BE2C (cell line): ENCODE data around the gene ADGRF4.

ENCODE experiments used
- DNase-seq: peaks from one replicate; pipeline ENCODE4 v3.0.0-alpha.2; 2020
- H3K27me3 ChIP-seq: fragments of 250-450 bp; sonication (Bioruptor Pico); 2 replicates; pipeline ENCODE4 v1.5.1; 2020; ENCODE audit warnings: mild to moderate bottlenecking
- H3K36me3 ChIP-seq: fragments of 250-450 bp; sonication (Bioruptor Pico); 2 replicates; pipeline ENCODE4 v1.5.1; 2020; ENCODE audit warnings: mild to moderate bottlenecking
- H3K4me1 ChIP-seq: fragments of 250-450 bp; sonication (Bioruptor Pico); 2 replicates; pipeline ENCODE4 v1.5.1; 2020
- H3K4me3 ChIP-seq: 2 replicates; pipeline ENCODE4 v1.5.1; 2011; ENCODE audit warnings: low read depth, low read length
- H3K9me3 ChIP-seq: fragments of 250-450 bp; sonication (Bioruptor Pico); 2 replicates; pipeline ENCODE4 v1.5.1; 2020
- CTCF ChIP-seq: IDR thresholded peaks from 2 replicates; pipeline ENCODE4 v1.5.1; 2012; ENCODE audit warnings: mild to moderate bottlenecking, low read depth, low read length

Gene ADGRF4

GRCh38 chr6:47729457-47729856 lies 31.1 kb downstream of the ADGRF4 start:
- no peak for TF ChIP-seq CTCF
- Histone ChIP-seq H3K36me3 (no peaks in the 10 kb centered on the region), H3K27me3 (no peaks in the 10 kb centered on the region), H3K4me3 (no peak overlapping the region), H3K9me3 (no peaks in the 10 kb centered on the region), H3K4me1 (no peaks in the 10 kb centered on the region)
- DNase-seq, result no peak

GRCh38 chr6:47733879-47734558 lies 35.6 kb downstream of the ADGRF4 start:
- H3K4me3 ChIP-seq, result no peak overlapping the region
- DNase-seq, result no peak
- no peak for TF ChIP-seq CTCF
- H3K9me3 ChIP-seq, result no peaks in the 10 kb centered on the region
- no peaks in the 10 kb centered on the region for H3K4me1 ChIP-seq
- no peaks in the 10 kb centered on the region for H3K27me3 ChIP-seq
- no peaks in the 10 kb centered on the region for H3K36me3 ChIP-seq

GRCh38 chr6:47734831-47735481 lies 36.6 kb downstream of the ADGRF4 start:
- Histone ChIP-seq H3K4me3 (no peak overlapping the region), H3K4me1 (no peaks in the 10 kb centered on the region)
- DNase-seq, result no peak

GRCh38 chr6:47736083-47736700 lies 37.8 kb downstream of the ADGRF4 start:
- no peak for DNase-seq
- no peaks in the 10 kb centered on the region for H3K4me1 ChIP-seq
- H3K9me3 ChIP-seq, result no peaks in the 10 kb centered on the region
- no peaks in the 10 kb centered on the region for H3K27me3 ChIP-seq
- TF ChIP-seq CTCF, result no peak
- H3K36me3 ChIP-seq, result no peaks in the 10 kb centered on the region
- H3K4me3 ChIP-seq, result no peak overlapping the region

More at GRCh38 chr6:47734831-47735481, 36.6 kb downstream of the ADGRF4 start:
- Histone ChIP-seq H3K27me3 (no peaks in the 10 kb centered on the region), H3K9me3 (no peaks in the 10 kb centered on the region), H3K36me3 (no peaks in the 10 kb centered on the region)
- TF ChIP-seq CTCF, result no peak

GRCh38 chr6:47737406-47737805 lies 39.0 kb downstream of the ADGRF4 start:
- no peaks in the 10 kb centered on the region for H3K36me3 ChIP-seq
- no peak for DNase-seq
- no peak overlapping the region for H3K4me3 ChIP-seq
- H3K27me3 ChIP-seq, result no peaks in the 10 kb centered on the region
- no peaks in the 10 kb centered on the region for H3K9me3 ChIP-seq
- no peaks in the 10 kb centered on the region for H3K4me1 ChIP-seq
- TF ChIP-seq CTCF, result no peak

GRCh38 chr6:47740714-47741113 lies 42.3 kb downstream of the ADGRF4 start:
- no peak for TF ChIP-seq CTCF
- no peak overlapping the region for H3K4me3 ChIP-seq
- no peak for DNase-seq
- no peaks in the 10 kb centered on the region for H3K9me3 ChIP-seq
- H3K4me1 ChIP-seq, result no peaks in the 10 kb centered on the region
- H3K27me3 ChIP-seq, result no peaks in the 10 kb centered on the region
- H3K36me3 ChIP-seq, result no peaks in the 10 kb centered on the region
